GM12878 (cell line): ENCODE data around the gene BTNL9. TPM values are rescaled to one million over a fixed set of nuclear protein-coding genes. Genes with fewer than 3 reads are reported as not detected.

Source experiments
- ATAC-seq: fragments of 200-7000 bp; cut with Tn5 transposase; 3 replicates; pipeline ENCODE4 v1.9.1; 2020; ENCODE audit warnings: mild to moderate bottlenecking, moderate library complexity
- BruUV-seq: library from RNA; stranded (reverse); fragments of 400-500 nt; replicated peaks from 2 replicates; lab custom pipeline; 2021; lab: Mats Ljungman, UMichigan
- CTCF ChIA-PET: fragments of 300-600 bp; sonication (Branson Sonifier 250); formaldehyde crosslinking; extraction: SDS; loops from one replicate; lab custom pipeline; 2021; ENCODE audit warnings: inconsistent platforms; lab: Yijun Ruan, JAX
- POLR2A ChIA-PET: fragments of 350-600 bp; formaldehyde crosslinking; extraction: SDS; loops from one replicate; lab custom pipeline; 2021; ENCODE audit warnings: inconsistent platforms; lab: Charles Lee
- RAD21 ChIA-PET: fragments of 300-600 bp; sonication (Branson Sonifier 250); formaldehyde crosslinking; loops from one replicate; lab custom pipeline; 2023; ENCODE audit warnings: antibody characterized with exemption; ENCODE audit not compliant: unreplicated experiment; lab: Charles Lee
- SMC1A ChIA-PET: fragments of 300-600 bp; sonication (Branson Sonifier 250); formaldehyde crosslinking; loops from one replicate; lab custom pipeline; 2023; ENCODE audit not compliant: unreplicated experiment, uncharacterized antibody; lab: Charles Lee
- DNase-seq: peaks from one replicate; pipeline ENCODE4 v3.0.0-alpha.2; 2011; ENCODE audit warnings: low read depth, low spot score
- FAIRE-seq: peaks from 3 replicates; lab custom pipeline; 2011; peaks lifted over from hg19 to GRCh38; lab: Jason Lieb, UNC
- H2AFZ ChIP-seq: 2 replicates; pipeline ENCODE4 v1.6.0; 2011; ENCODE audit warnings: low read depth, low read length, control low read depth; ENCODE audit not compliant: control insufficient read depth
- H3K27ac ChIP-seq: 2 replicates; pipeline ENCODE4 v1.5.1; 2011; ENCODE audit warnings: control low read depth; ENCODE audit not compliant: control insufficient read depth, insufficient read depth
- H3K27me3 ChIP-seq, 2 experiments: replicated peaks in 1 of 2; 2 replicates each; pipeline versions ENCODE4 v1.6.0 to v1.6.1; 2011; ENCODE audit warnings: low read length in 1 of 2; ENCODE audit not compliant: control insufficient read depth in 2 of 2, insufficient read depth in 2 of 2
- H3K36me3 ChIP-seq, 2 experiments: 2 replicates each; pipeline ENCODE4 v1.5.1; 2011; ENCODE audit warnings: low read length in 1 of 2; ENCODE audit not compliant: control insufficient read depth in 2 of 2, insufficient read depth in 2 of 2
- H3K4me1 ChIP-seq: 2 replicates; pipeline ENCODE4 v1.6.1; 2011; ENCODE audit warnings: mild to moderate bottlenecking, low read length, moderate library complexity, mixed read lengths; ENCODE audit not compliant: control insufficient read depth, insufficient read depth
- H3K4me2 ChIP-seq: 2 replicates; pipeline ENCODE4 v1.6.0; 2011; ENCODE audit warnings: control low read depth; ENCODE audit not compliant: control insufficient read depth, insufficient read depth
- H3K4me3 ChIP-seq: fragments of 200-600 bp; sonication (generic); 2 replicates; pipeline ENCODE4 v1.5.1; 2016
- H3K79me2 ChIP-seq: 2 replicates; pipeline ENCODE4 v1.6.0; 2011; ENCODE audit warnings: low read length; ENCODE audit not compliant: control insufficient read depth, insufficient read depth
- H3K9ac ChIP-seq: 2 replicates; pipeline ENCODE4 v1.8.0; 2011; ENCODE audit warnings: low read length, control low read depth, mixed read lengths; ENCODE audit not compliant: control insufficient read depth, insufficient read depth
- H3K9me3 ChIP-seq: replicated peaks from 3 replicates; pipeline ENCODE4 v1.5.1; 2011; ENCODE audit warnings: mild to moderate bottlenecking, low read length; ENCODE audit not compliant: control insufficient read depth, insufficient read depth
- H4K20me1 ChIP-seq: 2 replicates; pipeline ENCODE4 v1.6.0; 2011; ENCODE audit not compliant: control insufficient read depth, insufficient read depth
- BHLHE40 ChIP-seq, 2 experiments: fragments of 450-650 bp in 1 of 2; IDR thresholded peaks; 2 replicates each; pipeline ENCODE4 v1.6.1; 2011 to 2017; ENCODE audit warnings: low read depth in 2 of 2, borderline replicate concordance in 1 of 2, improper control_type of control experiment in 1 of 2, low read length in 1 of 2, mild to moderate bottlenecking in 1 of 2
- EP300 ChIP-seq, 2 experiments: fragments of 150-350 bp in 1 of 2; IDR thresholded peaks; 2 replicates each; pipeline ENCODE4 v1.6.1; 2011 to 2012; ENCODE audit warnings: low read depth in 2 of 2, low read length in 2 of 2, borderline replicate concordance in 1 of 2, improper control_type of control experiment in 1 of 2, inconsistent platforms in 1 of 2; ENCODE audit not compliant: control insufficient read depth in 1 of 2
- GATAD2B ChIP-seq: fragments of 450-650 bp; conservative IDR thresholded peaks from 2 replicates; pipeline ENCODE4 v1.6.1; 2017; ENCODE audit warnings: low read depth, mild to moderate bottlenecking, moderate library complexity
- IKZF1 ChIP-seq: fragments of 450-650 bp; conservative IDR thresholded peaks from 2 replicates; pipeline ENCODE4 v1.6.1; 2017; ENCODE audit warnings: antibody characterized with exemption, mild to moderate bottlenecking
- IKZF2 ChIP-seq, 2 experiments: fragments of 450-650 bp; IDR thresholded peaks; 2 replicates each; pipeline ENCODE4 v1.6.1; 2017; ENCODE audit warnings: mild to moderate bottlenecking in 2 of 2, moderate library complexity in 2 of 2
- LARP7 ChIP-seq: fragments of 450-650 bp; IDR thresholded peaks from 2 replicates; pipeline ENCODE4 v1.6.1; 2017; ENCODE audit warnings: mild to moderate bottlenecking
- MAX ChIP-seq: IDR thresholded peaks from 2 replicates; pipeline ENCODE4 v1.6.1; 2012; ENCODE audit warnings: low read depth, low read length, improper control_type of control experiment
- MEF2B ChIP-seq: fragments of 450-650 bp; IDR thresholded peaks from 2 replicates; pipeline ENCODE4 v1.6.1; 2018; ENCODE audit warnings: mild to moderate bottlenecking, moderate library complexity; ENCODE audit not compliant: partially characterized antibody, poor library complexity, severe bottlenecking
- MXI1 ChIP-seq: fragments of 150-350 bp; IDR thresholded peaks from 2 replicates; pipeline ENCODE4 v1.6.1; 2011; ENCODE audit warnings: low read depth, mild to moderate bottlenecking, inconsistent platforms, low read length, improper control_type of control experiment
- SMC3 ChIP-seq: IDR thresholded peaks from 2 replicates; pipeline ENCODE4 v1.6.1; 2011; ENCODE audit warnings: low read length, improper control_type of control experiment, borderline replicate concordance
- STAT3 ChIP-seq: IDR thresholded peaks from 2 replicates; pipeline ENCODE4 v1.6.1; 2011; ENCODE audit warnings: low read depth, low read length, improper control_type of control experiment
- SUZ12 ChIP-seq: fragments of 200-600 bp; sonication (generic); IDR thresholded peaks from one replicate; pipeline ENCODE4 v1.6.1; 2018; ENCODE audit warnings: antibody characterized with exemption, mild to moderate bottlenecking; ENCODE audit not compliant: unreplicated experiment
- USF1 ChIP-seq: IDR thresholded peaks from 2 replicates; pipeline ENCODE4 v1.6.1; 2011; ENCODE audit warnings: borderline replicate concordance, low read depth, mild to moderate bottlenecking, moderate library complexity, mixed read lengths, low read length; ENCODE audit not compliant: insufficient read depth; ENCODE audit errors: extremely low read length
- ZNF687 ChIP-seq: fragments of 450-650 bp; IDR thresholded peaks from 2 replicates; pipeline ENCODE4 v1.6.1; 2017; ENCODE audit warnings: mild to moderate bottlenecking, moderate library complexity
- WGBS: methylation state at CpG from one replicate; pipeline ENCODE4 v1.1.6; 2016; ENCODE audit warnings: low lambda C conversion rate; ENCODE audit not compliant: insufficient replicate concordance, insufficient coverage; ENCODE audit errors: missing lambda C conversion rate; 5-methylcytosine and 5-hydroxymethylcytosine counted together
- in situ Hi-C: fragments of 300-500 bp; cut with MboI; formaldehyde crosslinking; loops from 9 replicates; pipeline ENCODE4 v1.14.3; 2018; ENCODE audit warnings: mixed read lengths
- intact Hi-C: fragments of 100-400 bp; cut with micrococcal nuclease; formaldehyde crosslinking; loops from one replicate; pipeline ENCODE4 v1.14.2; 2022; ENCODE audit not compliant: unreplicated experiment
- polyA plus RNA-seq, 11 experiments: library from polyadenylated mRNA; depleted of rRNA in 4 of 11; unstranded in 6 of 11; stranded (reverse) in 5 of 11; fragments of >200 nt; fragmentation: Nextera tagmentation in 4 of 11; fragmentation: Illumina TruSeq in 1 of 11; extraction: Ambion mirVana in 4 of 11; extraction: Trizol in 1 of 11; gene quantifications; 1 replicate in 1 of 11; 2 replicates in 10 of 11; pipeline versions ENCODE4 v1.2.1 to v1.2.3, GENCODE V29; 2011 to 2016; ENCODE audit warnings: inconsistent platforms in 2 of 11, missing spikeins in 2 of 11, low read depth in 1 of 11
- total RNA-seq, 4 experiments: library from RNA; depleted of rRNA in 3 of 4; stranded (reverse); fragments of >200 nt in 3 of 4; fragmentation: Illumina TruSeq in 1 of 4; extraction: Trizol in 1 of 4; gene quantifications; 2 replicates each; pipeline versions ENCODE4 v1.2.1 to v1.2.3, GENCODE V29; 2013 to 2021

Gene BTNL9
- total and polyA plus RNA-seq, 10 of the 15 experiments (the other 5 are each of a cell fraction or from before 2014, with no cell fraction given): 0.01 to 16.5 (median 0.06) TPM; not detected in 5

GRCh38 chr5:181052672-181053487, 12.8 kb downstream of the BTNL9 start:
- RAD21 ChIA-PET: interaction anchor here (0.9 kb wide), 1 partner anchor 97 kb away, joined by 3 read pairs; no protein-coding TSS in a partner anchor
- H3K4me1 ChIP-seq: peaks cover 12% of the 10 kb centered on the region
- H4K20me1 ChIP-seq: no peaks in the 10 kb centered on the region
- H3K4me3 ChIP-seq: peak overlapping the region; percentile 57; the same call in 1 of the 2 replicates
- DNase-seq: no peak
- in situ Hi-C loops: no loop called here
- no peaks in the 10 kb centered on the region; the same call in 2 of the 3 replicates for H3K9me3 ChIP-seq
- H2AFZ ChIP-seq: peak overlapping the region; percentile 39
- H3K27ac ChIP-seq: no peak overlapping the region
- 1% methylated on average over 69 of the region's 120 CpGs for WGBS
- H3K36me3 ChIP-seq: no peaks in the 10 kb centered on the region
- ATAC-seq: no peak
- no peak overlapping the region for H3K9ac ChIP-seq
- TF ChIP-seq ZNF687: peak; percentile 76
- peak; percentile 34; the same call in 1 of the 2 replicates for TF ChIP-seq IKZF1
- peak; percentile 63; the same call in 1 of the 2 replicates for TF ChIP-seq MAX
- 0 out of 2 replicates have a peak, but pooled peaks have one; percentile 25 for TF ChIP-seq MXI1
- TF ChIP-seq SMC3: no peak
- peak; percentile 34 for TF ChIP-seq SUZ12
- TF ChIP-seq USF1: no peak
- 0 out of 2 replicates have a peak, but pooled peaks have one; percentile 42 for TF ChIP-seq LARP7
- TF ChIP-seq EP300 (IDR thresholded peaks at IDR 0.05; ENCODE audit: borderline replicate concordance in 1 of 2, control insufficient read depth in 1 of 2, low read depth in 2 of 2, low read length in 2 of 2): no peak
- 0 out of 2 replicates have a peak, but pooled peaks have one; percentile 13 for TF ChIP-seq GATAD2B
- peak; percentile 60 to 81; a peak in 3 of 4 replicates for TF ChIP-seq BHLHE40 (IDR thresholded peaks at IDR 0.05; ENCODE audit: borderline replicate concordance in 1 of 2, low read depth in 2 of 2, low read length in 1 of 2)
- TF ChIP-seq IKZF2 (IDR thresholded peaks at IDR 0.05): peak in 1 of 2 experiments; percentile 58; a peak in 1 of 4 replicates
- TF ChIP-seq STAT3: no peak
- peak; percentile 87 for TF ChIP-seq MEF2B
- TF ChIP-seq, all 136 proteins: peak for 10
- intact Hi-C loops: loop anchor here (5.0 to 10.0 kb wide), 2 partner anchors 102 to 186 kb away; no protein-coding TSS in a partner anchor
- Histone ChIP-seq H3K79me2 (no peaks in the 10 kb centered on the region), H3K4me2 (peak overlapping the region; percentile 56), H3K27me3 (peaks cover 5 to 7% of the 10 kb centered on the region in 2 experiments)
- CTCF ChIA-PET: no interaction called here
- no TSS peak for BruUV-seq
- FAIRE-seq: no peak
- POLR2A ChIA-PET: interaction anchor here (1.1 kb wide), 1 partner anchor 77 kb away, joined by 4 read pairs; no protein-coding TSS in a partner anchor
- SMC1A ChIA-PET: interaction anchor here (1.1 to 2.4 kb wide), 3 partner anchors 28 to 184 kb away, joined by 5 to 8 read pairs (median 6); no protein-coding TSS in a partner anchor
